HUES6 (cell line): ENCODE results near the gene VAC14.
"Not testable (repeated sequence)": the region's sequence is repeated elsewhere in the genome, so short reads cannot be mapped to it uniquely, and the experiment has no call there.

ENCODE experiments used
- H3K27ac ChIP-seq: 2 replicates; pipeline ENCODE4 v1.7.0; 2013; ENCODE audit warnings: low read depth, mild to moderate bottlenecking, low read length, inconsistent platforms
- H3K27me3 ChIP-seq: 2 replicates; pipeline ENCODE4 v1.6.1; 2013; ENCODE audit warnings: low read length; ENCODE audit not compliant: control insufficient read depth, insufficient read depth
- H3K36me3 ChIP-seq: 2 replicates; pipeline ENCODE4 v1.6.1; 2013; ENCODE audit warnings: low read length; ENCODE audit not compliant: control insufficient read depth, insufficient read depth
- H3K4me1 ChIP-seq: 2 replicates; pipeline ENCODE4 v1.6.1; 2013; ENCODE audit warnings: low read length; ENCODE audit not compliant: control insufficient read depth, insufficient read depth
- H3K4me3 ChIP-seq: 2 replicates; pipeline ENCODE4 v1.5.1; 2013; ENCODE audit warnings: low read depth, low read length
- H3K9ac ChIP-seq: one replicate; pipeline ENCODE4 v1.6.1; 2013; ENCODE audit warnings: mild to moderate bottlenecking, low read length
- H3K9me3 ChIP-seq: 2 replicates; pipeline ENCODE4 v1.6.1; 2013; ENCODE audit warnings: low read depth, low read length; ENCODE audit not compliant: control insufficient read depth, insufficient read depth

The VAC14 gene

GRCh38 chr16:70677499-70678120 is 123.3 kb downstream of the VAC14 start:
- peaks cover 24% of the 10 kb centered on the region; the same call in 1 of the 2 replicates for H3K4me1 ChIP-seq
- H3K27ac ChIP-seq = no peak overlapping the region
- peaks cover 57% of the 10 kb centered on the region for H3K36me3 ChIP-seq
- no peak overlapping the region for H3K4me3 ChIP-seq
- no peak overlapping the region for H3K9ac ChIP-seq
- H3K27me3 ChIP-seq = no peaks in the 10 kb centered on the region
- H3K9me3 ChIP-seq = no peaks in the 10 kb centered on the region

GRCh38 chr16:70676675-70677498 is 124.1 kb downstream of the VAC14 start:
- H3K9me3 ChIP-seq = no peaks in the 10 kb centered on the region
- H3K27ac ChIP-seq = no peak overlapping the region
- H3K36me3 ChIP-seq = peaks cover 62% of the 10 kb centered on the region
- H3K9ac ChIP-seq = no peak overlapping the region
- H3K4me1 ChIP-seq = peaks cover 21% of the 10 kb centered on the region; the same call in 1 of the 2 replicates
- no peaks in the 10 kb centered on the region for H3K27me3 ChIP-seq
- no peak overlapping the region for H3K4me3 ChIP-seq

GRCh38 chr16:70675851-70676513 is 125.0 kb downstream of the VAC14 start:
- Histone ChIP-seq H3K9me3 (no peaks in the 10 kb centered on the region), H3K27me3 (no peaks in the 10 kb centered on the region), H3K9ac (no peak overlapping the region), H3K4me1 (peaks cover 12% of the 10 kb centered on the region; the same call in 1 of the 2 replicates), H3K27ac (no peak overlapping the region), H3K36me3 (peaks cover 66% of the 10 kb centered on the region), H3K4me3 (no peak overlapping the region)

- Histone ChIP-seq H3K9ac (no peak overlapping the region), H3K4me1 (peaks cover 7% of the 10 kb centered on the region; the same call in 1 of the 2 replicates), H3K4me3 (no peak overlapping the region), H3K27ac (no peak overlapping the region), H3K27me3 (no peaks in the 10 kb centered on the region), H3K36me3 (peaks cover 79% of the 10 kb centered on the region), H3K9me3 (no peaks in the 10 kb centered on the region)
These were observed 126.5 kb downstream of the VAC14 start for GRCh38 chr16:70674221-70675014.

- H3K36me3 ChIP-seq = peaks cover 72% of the 10 kb centered on the region
- H3K4me3 ChIP-seq, H3K27me3 ChIP-seq, H3K9me3 ChIP-seq, H3K4me1 ChIP-seq, H3K27ac ChIP-seq, H3K9ac ChIP-seq: not testable (repeated sequence)
These were observed 130.0 kb downstream of the VAC14 start for GRCh38 chr16:70670938-70671337.

GRCh38 chr16:70670175-70670574 is 130.8 kb downstream of the VAC14 start:
- Histone ChIP-seq H3K36me3 (peaks cover 73% of the 10 kb centered on the region), H3K9ac (no peak overlapping the region), H3K27ac (no peak overlapping the region), H3K27me3 (no peaks in the 10 kb centered on the region), H3K4me3 (no peak overlapping the region), H3K9me3 (no peaks in the 10 kb centered on the region; the same call in 1 of the 2 replicates), H3K4me1 (no peaks in the 10 kb centered on the region)

GRCh38 chr16:70665806-70666735 is 134.9 kb downstream of the VAC14 start:
- H3K9me3 ChIP-seq = no peaks in the 10 kb centered on the region; the same call in 1 of the 2 replicates
- peaks cover 62% of the 10 kb centered on the region for H3K36me3 ChIP-seq
- H3K27ac ChIP-seq = no peak overlapping the region
- H3K27me3 ChIP-seq = no peaks in the 10 kb centered on the region
- H3K9ac ChIP-seq = no peak overlapping the region
- 0 out of 2 replicates have a peak, but pooled peaks cover under 1% of the 10 kb centered on the region for H3K4me1 ChIP-seq
- H3K4me3 ChIP-seq = no peak overlapping the region

- Histone ChIP-seq H3K36me3 (peaks cover 54% of the 10 kb centered on the region), H3K27me3 (no peaks in the 10 kb centered on the region), H3K27ac (no peak overlapping the region), H3K9me3 (no peaks in the 10 kb centered on the region; the same call in 1 of the 2 replicates), H3K4me3 (no peak overlapping the region), H3K9ac (no peak overlapping the region), H3K4me1 (0 out of 2 replicates have a peak, but pooled peaks cover 3% of the 10 kb centered on the region)
These were observed 135.8 kb downstream of the VAC14 start for GRCh38 chr16:70665113-70665694.

GRCh38 chr16:70664325-70665112 is 136.4 kb downstream of the VAC14 start:
- no peak overlapping the region for H3K9ac ChIP-seq
- 0 out of 2 replicates have a peak, but pooled peaks cover 3% of the 10 kb centered on the region for H3K4me1 ChIP-seq
- H3K4me3 ChIP-seq = no peak overlapping the region
- H3K9me3 ChIP-seq = no peaks in the 10 kb centered on the region; the same call in 1 of the 2 replicates
- H3K36me3 ChIP-seq = peaks cover 49% of the 10 kb centered on the region
- H3K27ac ChIP-seq = no peak overlapping the region
- no peaks in the 10 kb centered on the region for H3K27me3 ChIP-seq
